ENCODE results near the gene ZIC1. TPM values are rescaled to one million over a fixed set of nuclear protein-coding genes. Genes with fewer than 3 reads are reported as not detected.

ZIC1 gene
- total RNA-seq, 3 donors from 2014 or later = 2.0 to 6.1 TPM; not detected in 1

DNA sequence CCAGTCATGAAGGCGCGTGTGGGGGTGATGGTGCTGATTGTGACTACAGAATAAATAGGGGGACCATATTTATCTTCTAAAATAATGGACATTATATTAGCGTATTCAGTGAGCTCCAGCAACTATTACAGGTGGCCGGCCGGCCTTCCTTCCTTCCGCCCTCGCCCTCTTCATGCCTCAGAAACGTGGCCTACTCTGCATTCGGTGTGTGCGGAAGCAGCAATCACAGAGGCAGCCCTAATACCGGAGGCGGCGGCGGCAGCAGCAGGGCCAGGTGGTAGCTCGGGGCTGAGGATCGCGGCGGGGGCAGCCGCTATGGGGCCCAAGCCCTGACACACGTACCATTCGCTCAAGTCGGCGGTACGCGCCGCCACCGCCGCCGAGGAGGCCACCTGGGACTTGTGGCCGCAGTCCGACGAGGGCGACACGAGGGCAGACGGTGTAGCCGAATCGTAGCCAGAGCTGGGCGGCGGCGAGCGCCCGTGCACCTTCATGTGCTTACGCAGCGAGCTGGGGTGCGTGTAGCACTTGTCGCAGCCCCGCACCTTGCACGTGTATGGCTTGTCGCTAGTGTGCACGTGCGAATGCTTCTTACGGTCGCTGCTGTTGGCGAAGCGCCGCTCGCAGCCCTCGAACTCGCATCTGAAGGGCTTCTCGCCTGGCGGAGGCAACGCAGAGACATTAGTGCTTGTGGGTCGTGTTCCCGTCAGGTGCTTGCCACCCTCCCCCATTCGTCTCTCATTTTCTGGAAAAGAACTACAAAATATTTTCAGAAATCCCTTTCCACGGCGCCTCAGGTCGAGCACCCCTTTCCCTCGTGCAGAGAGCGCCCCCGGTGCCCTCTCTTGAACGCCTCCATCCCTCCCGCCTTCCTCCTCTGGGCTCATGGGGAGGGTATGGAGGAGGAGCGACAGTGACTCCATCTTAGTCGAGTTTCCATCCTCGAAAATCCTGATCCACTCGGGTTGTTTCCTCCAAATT, 18.3 kb upstream of the ZIC1 start:
- Histone ChIP-seq H3K9me3 (no peaks in the 10 kb centered on the region), H3K36me3 (no peaks in the 10 kb centered on the region), H3K4me1 (no peaks in the 10 kb centered on the region), H3K27me3 (peaks cover 4 to 100% of the 10 kb centered on the region in 2 donors), H3K27ac (no peak overlapping the region), H3K4me3 (peak overlapping the region in 1 of 3 donors; percentile 58)
- intact Hi-C loops (cut with DNase I; ENCODE audit: low total_unique reads) = no loop called here
- no peak for TF ChIP-seq POLR2AphosphoS5 (IDR thresholded peaks at IDR 0.05)
- TF ChIP-seq, protein P1, sequence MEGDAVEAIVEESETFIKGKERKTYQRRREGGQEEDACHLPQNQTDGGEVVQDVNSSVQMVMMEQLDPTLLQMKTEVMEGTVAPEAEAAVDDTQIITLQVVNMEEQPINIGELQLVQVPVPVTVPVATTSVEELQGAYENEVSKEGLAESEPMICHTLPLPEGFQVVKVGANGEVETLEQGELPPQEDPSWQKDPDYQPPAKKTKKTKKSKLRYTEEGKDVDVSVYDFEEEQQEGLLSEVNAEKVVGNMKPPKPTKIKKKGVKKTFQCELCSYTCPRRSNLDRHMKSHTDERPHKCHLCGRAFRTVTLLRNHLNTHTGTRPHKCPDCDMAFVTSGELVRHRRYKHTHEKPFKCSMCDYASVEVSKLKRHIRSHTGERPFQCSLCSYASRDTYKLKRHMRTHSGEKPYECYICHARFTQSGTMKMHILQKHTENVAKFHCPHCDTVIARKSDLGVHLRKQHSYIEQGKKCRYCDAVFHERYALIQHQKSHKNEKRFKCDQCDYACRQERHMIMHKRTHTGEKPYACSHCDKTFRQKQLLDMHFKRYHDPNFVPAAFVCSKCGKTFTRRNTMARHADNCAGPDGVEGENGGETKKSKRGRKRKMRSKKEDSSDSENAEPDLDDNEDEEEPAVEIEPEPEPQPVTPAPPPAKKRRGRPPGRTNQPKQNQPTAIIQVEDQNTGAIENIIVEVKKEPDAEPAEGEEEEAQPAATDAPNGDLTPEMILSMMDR (IDR thresholded peaks at IDR 0.05) = no peak
- no peak for TF ChIP-seq POLR2A (IDR thresholded peaks at IDR 0.05)
- no peak for DNase-seq (ENCODE audit: low spot score in 2 of 2)

DNA sequence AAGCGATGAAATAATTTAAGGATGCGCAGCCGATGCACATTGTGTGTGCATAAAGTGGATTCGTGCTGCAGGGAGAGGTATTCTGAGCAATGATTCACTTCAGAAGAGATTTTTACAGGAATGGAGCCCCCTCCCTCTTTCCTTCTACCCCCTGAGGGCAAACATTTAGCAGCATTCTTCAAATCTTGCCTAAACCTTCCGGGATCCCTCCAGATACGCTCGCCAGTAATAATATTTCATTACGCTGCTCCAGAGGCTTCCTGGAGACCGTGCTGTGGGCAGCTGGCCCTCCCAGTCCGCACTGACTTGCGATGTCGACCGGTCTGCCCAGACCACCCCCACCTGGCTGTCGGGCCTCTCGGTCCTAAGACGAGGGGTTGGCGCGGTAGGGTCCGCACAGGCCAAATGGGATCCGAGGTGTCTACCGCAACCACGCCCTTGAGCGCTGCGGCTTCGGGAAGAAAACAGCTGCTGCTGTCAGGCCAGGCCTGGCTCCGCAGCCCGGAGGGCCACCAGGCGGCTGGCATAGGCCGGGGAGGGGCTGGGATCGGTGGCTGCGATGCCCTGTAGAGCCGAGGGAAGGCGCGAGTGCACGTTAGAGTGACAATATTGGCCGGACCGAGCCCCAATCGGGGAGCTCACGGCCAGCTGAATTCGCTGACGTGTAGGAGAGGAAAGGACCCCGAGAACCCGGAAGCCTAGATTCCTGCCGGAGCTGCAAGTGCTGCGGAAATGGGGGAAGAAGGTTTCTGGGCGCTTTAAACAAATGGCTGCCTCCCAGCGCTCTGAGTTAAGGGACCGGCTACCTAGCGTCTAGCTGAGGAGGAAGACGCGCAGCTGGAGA, 17.2 kb upstream of the ZIC1 start:
- no peak for TF ChIP-seq POLR2AphosphoS5 (IDR thresholded peaks at IDR 0.05)
- TF ChIP-seq, protein P1 (IDR thresholded peaks at IDR 0.05) = no peak
- TF ChIP-seq POLR2A (IDR thresholded peaks at IDR 0.05) = no peak
- intact Hi-C loops (cut with DNase I; ENCODE audit: low total_unique reads) = no loop called here

DNA sequence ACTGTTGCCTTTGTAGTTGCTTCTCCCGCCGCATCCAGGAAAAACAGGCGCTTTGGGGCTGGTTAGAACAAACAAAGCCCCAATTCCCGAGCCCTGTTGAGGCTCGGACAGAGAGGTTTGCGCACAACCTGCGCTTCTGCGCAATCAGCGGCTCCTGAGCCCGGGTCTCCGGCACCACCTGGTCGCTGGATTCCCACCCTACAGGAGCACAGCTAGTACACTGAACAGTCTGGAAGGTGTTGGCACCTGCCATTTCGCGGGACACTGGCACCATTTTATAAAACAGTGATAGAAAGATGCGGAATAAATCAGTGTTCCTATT, 16.6 kb upstream of the ZIC1 start:
- Histone ChIP-seq H3K36me3 (no peaks in the 10 kb centered on the region), H3K4me1 (no peaks in the 10 kb centered on the region), H3K4me3 (peak overlapping the region; percentile 17 to 58 (median 28)), H3K27me3 (peaks cover 3 to 100% of the 10 kb centered on the region in 2 donors), H3K27ac (no peak overlapping the region), H3K9me3 (no peaks in the 10 kb centered on the region)
- intact Hi-C loops (cut with DNase I; ENCODE audit: low total_unique reads) = no loop called here
- TF ChIP-seq, protein P1 (IDR thresholded peaks at IDR 0.05) = no peak
- TF ChIP-seq POLR2AphosphoS5 (IDR thresholded peaks at IDR 0.05) (no peak), POLR2A (IDR thresholded peaks at IDR 0.05) (no peak)
- no peak for DNase-seq (ENCODE audit: low spot score in 2 of 2)

More for the DNA sequence above, 17.2 kb upstream of the ZIC1 start:
- H3K4me1 ChIP-seq = no peaks in the 10 kb centered on the region
- H3K36me3 ChIP-seq = no peaks in the 10 kb centered on the region
- peak overlapping the region; percentile 17 to 58 (median 28) for H3K4me3 ChIP-seq
- no peak for DNase-seq (ENCODE audit: low spot score in 2 of 2)
- H3K9me3 ChIP-seq = no peaks in the 10 kb centered on the region
- no peak overlapping the region for H3K27ac ChIP-seq
- peaks cover 4 to 100% of the 10 kb centered on the region in 2 donors for H3K27me3 ChIP-seq

DNA sequence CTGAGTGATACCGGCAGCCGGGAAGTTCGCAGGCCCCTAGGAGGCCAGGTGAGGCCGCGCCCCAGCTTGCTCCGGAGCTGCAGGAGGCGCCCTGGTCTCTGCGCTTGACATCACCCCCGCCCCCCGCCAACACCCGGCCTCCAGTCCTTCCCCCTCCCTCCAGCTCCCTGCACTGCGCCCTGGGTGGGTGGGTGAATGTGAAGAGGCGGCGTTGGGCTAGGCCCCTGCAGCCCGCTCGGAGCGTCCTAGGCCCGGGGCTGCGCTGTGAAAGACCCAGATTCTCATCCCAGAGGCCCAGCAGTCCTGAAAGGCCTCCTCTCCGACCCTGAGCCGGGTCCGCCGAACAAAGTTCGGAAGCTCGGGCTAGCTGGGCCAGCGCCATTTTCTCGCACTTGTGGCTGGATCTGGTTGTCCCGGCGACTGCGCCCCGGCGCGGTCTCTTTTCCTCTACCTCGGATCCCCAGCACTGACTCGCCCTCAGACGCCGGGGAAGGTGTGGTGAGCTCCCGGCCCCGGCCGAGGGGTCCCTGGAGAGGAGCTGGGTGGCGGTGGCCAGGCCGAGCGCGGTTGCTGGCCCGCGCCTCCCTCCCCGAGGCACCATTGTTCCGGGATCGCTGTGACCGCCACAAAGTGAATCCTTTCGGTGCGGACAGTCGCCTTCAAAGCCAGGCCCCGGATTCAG, 15.8 kb upstream of the ZIC1 start:
- Histone ChIP-seq H3K36me3 (no peaks in the 10 kb centered on the region), H3K9me3 (no peaks in the 10 kb centered on the region), H3K4me3 (peak overlapping the region; percentile 31 to 56 (median 38)), H3K4me1 (no peaks in the 10 kb centered on the region), H3K27ac (no peak overlapping the region), H3K27me3 (peaks cover 0 to 100% of the 10 kb centered on the region in 2 donors)
- intact Hi-C loops (cut with DNase I; ENCODE audit: low total_unique reads) = no loop called here
- TF ChIP-seq POLR2A (IDR thresholded peaks at IDR 0.05) = no peak
- TF ChIP-seq POLR2AphosphoS5 (IDR thresholded peaks at IDR 0.05) = no peak
- TF ChIP-seq, protein P1 (IDR thresholded peaks at IDR 0.05) = no peak
- DNase-seq (ENCODE audit: low spot score in 2 of 2) = no peak

Measured in breast epithelium (tissue), 4 donors.